Peyer's patch (tissue), 4 donors: ENCODE results near the gene WARS2.

ENCODE experiments used
- POLR2A ChIP-seq, 2 donors: fragments of 450-650 bp; IDR thresholded peaks; one replicate each; pipeline ENCODE4 v1.5.1; 2017; ENCODE audit warnings: antibody characterized with exemption in 2 of 2, mild to moderate bottlenecking in 2 of 2, moderate library complexity in 2 of 2
- TF ChIP-seq, protein P1 (sequence below), 6 experiments: fragments of 450-650 bp in 4 of 6; fragments of 200-600 bp in 2 of 6; sonication (generic) in 1 of 6; IDR thresholded peaks; one replicate each; pipeline ENCODE4 v1.5.1; 2017 to 2019; ENCODE audit warnings: antibody characterized with exemption in 6 of 6, mild to moderate bottlenecking in 3 of 6, moderate library complexity in 1 of 6

GRCh38 chr1:119011706-119012105 lies 128.7 kb downstream of the WARS2 start:
- TF ChIP-seq, protein P1, sequence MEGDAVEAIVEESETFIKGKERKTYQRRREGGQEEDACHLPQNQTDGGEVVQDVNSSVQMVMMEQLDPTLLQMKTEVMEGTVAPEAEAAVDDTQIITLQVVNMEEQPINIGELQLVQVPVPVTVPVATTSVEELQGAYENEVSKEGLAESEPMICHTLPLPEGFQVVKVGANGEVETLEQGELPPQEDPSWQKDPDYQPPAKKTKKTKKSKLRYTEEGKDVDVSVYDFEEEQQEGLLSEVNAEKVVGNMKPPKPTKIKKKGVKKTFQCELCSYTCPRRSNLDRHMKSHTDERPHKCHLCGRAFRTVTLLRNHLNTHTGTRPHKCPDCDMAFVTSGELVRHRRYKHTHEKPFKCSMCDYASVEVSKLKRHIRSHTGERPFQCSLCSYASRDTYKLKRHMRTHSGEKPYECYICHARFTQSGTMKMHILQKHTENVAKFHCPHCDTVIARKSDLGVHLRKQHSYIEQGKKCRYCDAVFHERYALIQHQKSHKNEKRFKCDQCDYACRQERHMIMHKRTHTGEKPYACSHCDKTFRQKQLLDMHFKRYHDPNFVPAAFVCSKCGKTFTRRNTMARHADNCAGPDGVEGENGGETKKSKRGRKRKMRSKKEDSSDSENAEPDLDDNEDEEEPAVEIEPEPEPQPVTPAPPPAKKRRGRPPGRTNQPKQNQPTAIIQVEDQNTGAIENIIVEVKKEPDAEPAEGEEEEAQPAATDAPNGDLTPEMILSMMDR (IDR thresholded peaks at IDR 0.05) = no peak
- no peak for TF ChIP-seq POLR2A (IDR thresholded peaks at IDR 0.05)
